Smooth muscle cell (in vitro differentiated cells): Measurements from ENCODE around the gene OR10H2. TPM values are rescaled to one million over a fixed set of nuclear protein-coding genes. Genes with fewer than 3 reads are reported as not detected.
"Not testable (repeated sequence)": the region's sequence is repeated elsewhere in the genome, so short reads cannot be mapped to it uniquely, and the experiment has no call there.

ENCODE experiments used
- DNase-seq: peaks from one replicate; lab custom pipeline; 2025; ENCODE audit not compliant: unreplicated experiment; lab: John Stamatoyannopoulos, UW
- H2AFZ ChIP-seq: fragments of 200-600 bp; sonication (generic); 2 replicates; pipeline ENCODE4 v1.6.0; 2016; ENCODE audit warnings: antibody characterized with exemption, low read depth, mild to moderate bottlenecking
- H3F3A ChIP-seq: fragments of 200-600 bp; sonication (generic); 2 replicates; pipeline ENCODE4 v1.6.0; 2017; ENCODE audit warnings: antibody characterized with exemption, low read depth
- H3K27ac ChIP-seq: fragments of 200-600 bp; sonication (generic); 2 replicates; pipeline ENCODE4 v1.5.1; 2016; ENCODE audit warnings: low read depth, mild to moderate bottlenecking
- H3K27me3 ChIP-seq: fragments of 200-600 bp; sonication (generic); 2 replicates; pipeline ENCODE4 v1.6.1; 2016; ENCODE audit warnings: low read depth, mild to moderate bottlenecking
- H3K36me3 ChIP-seq: fragments of 200-600 bp; sonication (generic); 2 replicates; pipeline ENCODE4 v1.5.1; 2016; ENCODE audit warnings: low read depth
- H3K4me1 ChIP-seq: fragments of 200-600 bp; sonication (generic); 2 replicates; pipeline ENCODE4 v1.5.1; 2016; ENCODE audit warnings: low read depth
- H3K4me2 ChIP-seq: fragments of 200-600 bp; sonication (generic); 2 replicates; pipeline ENCODE4 v1.6.0; 2016; ENCODE audit warnings: mild to moderate bottlenecking
- H3K4me3 ChIP-seq: fragments of 200-600 bp; sonication (generic); 2 replicates; pipeline ENCODE4 v1.5.1; 2016; ENCODE audit warnings: mild to moderate bottlenecking
- H3K79me2 ChIP-seq: fragments of 200-600 bp; sonication (generic); 2 replicates; pipeline ENCODE4 v1.6.0; 2016; ENCODE audit warnings: low read depth, mild to moderate bottlenecking
- H3K9ac ChIP-seq: fragments of 200-600 bp; sonication (generic); 2 replicates; pipeline ENCODE4 v1.6.0; 2016; ENCODE audit warnings: low read depth
- H3K9me3 ChIP-seq: fragments of 200-600 bp; sonication (generic); replicated peaks from 2 replicates; pipeline ENCODE4 v1.5.1; 2016; ENCODE audit warnings: low read depth
- H4K20me1 ChIP-seq: fragments of 200-600 bp; sonication (generic); 2 replicates; pipeline ENCODE4 v1.6.0; 2016; ENCODE audit warnings: low read depth
- WGBS: methylation state at CpG from one replicate; pipeline ENCODE4 v1.1.7; 2016; ENCODE audit warnings: low lambda C conversion rate; 5-methylcytosine and 5-hydroxymethylcytosine counted together
- polyA plus RNA-seq: library from polyadenylated mRNA; unstranded; fragments of >200 nt; fragmentation: Nextera tagmentation; extraction: Ambion mirVana; gene quantifications from 2 replicates; pipeline ENCODE4 v1.2.1, GENCODE V29; 2016
- total RNA-seq: library from RNA; depleted of rRNA; stranded (reverse); fragments of >200 nt; gene quantifications from 2 replicates; pipeline ENCODE4 v1.2.3, GENCODE V29; 2014
- TF ChIP-seq, protein P1 (sequence below): fragments of 200-600 bp; sonication (generic); IDR thresholded peaks from 2 replicates; pipeline ENCODE4 v1.5.1; 2017; ENCODE audit warnings: borderline replicate concordance, mild to moderate bottlenecking, antibody characterized with exemption; ENCODE audit not compliant: insufficient read depth, poor library complexity, severe bottlenecking

OR10H2 gene, protein sequence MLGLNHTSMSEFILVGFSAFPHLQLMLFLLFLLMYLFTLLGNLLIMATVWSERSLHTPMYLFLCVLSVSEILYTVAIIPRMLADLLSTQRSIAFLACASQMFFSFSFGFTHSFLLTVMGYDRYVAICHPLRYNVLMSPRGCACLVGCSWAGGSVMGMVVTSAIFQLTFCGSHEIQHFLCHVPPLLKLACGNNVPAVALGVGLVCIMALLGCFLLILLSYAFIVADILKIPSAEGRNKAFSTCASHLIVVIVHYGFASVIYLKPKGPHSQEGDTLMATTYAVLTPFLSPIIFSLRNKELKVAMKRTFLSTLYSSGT
- not detected in 2 replicates for total RNA-seq
- polyA plus RNA-seq: not detected in 2 replicates

DNA sequence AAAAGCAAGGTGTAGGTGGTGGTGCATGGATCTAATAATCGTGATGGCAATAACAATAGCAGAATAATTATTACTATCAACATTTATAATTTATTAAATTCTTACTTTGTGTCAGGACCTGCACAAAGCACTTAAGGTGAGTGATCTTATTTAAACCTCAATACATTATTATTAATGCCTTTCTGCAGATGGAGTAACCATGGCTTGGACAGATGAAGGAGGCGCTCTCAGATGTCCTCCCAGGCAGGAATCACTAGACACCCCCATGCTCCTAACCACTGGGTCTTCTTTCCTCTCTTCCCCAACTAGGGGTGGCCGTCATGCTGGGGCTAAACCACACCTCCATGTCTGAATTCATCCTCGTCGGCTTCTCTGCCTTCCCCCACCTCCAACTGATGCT, at the start of gene OR10H2:
Gene OR10H2 (plus strand): TSS at position 301 of the 400 bp plus-strand sequence. CDS start 20 bp downstream, at position 321.
- Histone ChIP-seq H3K27ac (no peak within 1 kb of the TSS), H3K4me1 (no peaks in the 10 kb centered on the region), H4K20me1 (no peaks in the 10 kb centered on the region), H3K27me3 (no peaks in the 10 kb centered on the region), H3F3A (no peaks in the 10 kb centered on the region), H2AFZ (no peak within 1 kb of the TSS), H3K79me2 (no peaks in the 10 kb centered on the region), H3K4me2 (no peak within 1 kb of the TSS), H3K4me3 (no peak within 1 kb of the TSS), H3K9me3 (no peaks in the 10 kb centered on the region), H3K36me3 (no peaks in the 10 kb centered on the region), H3K9ac (no peak within 1 kb of the TSS)
- 69% methylated on average over 5 of the region's 5 CpGs for WGBS
- TF ChIP-seq, protein P1, sequence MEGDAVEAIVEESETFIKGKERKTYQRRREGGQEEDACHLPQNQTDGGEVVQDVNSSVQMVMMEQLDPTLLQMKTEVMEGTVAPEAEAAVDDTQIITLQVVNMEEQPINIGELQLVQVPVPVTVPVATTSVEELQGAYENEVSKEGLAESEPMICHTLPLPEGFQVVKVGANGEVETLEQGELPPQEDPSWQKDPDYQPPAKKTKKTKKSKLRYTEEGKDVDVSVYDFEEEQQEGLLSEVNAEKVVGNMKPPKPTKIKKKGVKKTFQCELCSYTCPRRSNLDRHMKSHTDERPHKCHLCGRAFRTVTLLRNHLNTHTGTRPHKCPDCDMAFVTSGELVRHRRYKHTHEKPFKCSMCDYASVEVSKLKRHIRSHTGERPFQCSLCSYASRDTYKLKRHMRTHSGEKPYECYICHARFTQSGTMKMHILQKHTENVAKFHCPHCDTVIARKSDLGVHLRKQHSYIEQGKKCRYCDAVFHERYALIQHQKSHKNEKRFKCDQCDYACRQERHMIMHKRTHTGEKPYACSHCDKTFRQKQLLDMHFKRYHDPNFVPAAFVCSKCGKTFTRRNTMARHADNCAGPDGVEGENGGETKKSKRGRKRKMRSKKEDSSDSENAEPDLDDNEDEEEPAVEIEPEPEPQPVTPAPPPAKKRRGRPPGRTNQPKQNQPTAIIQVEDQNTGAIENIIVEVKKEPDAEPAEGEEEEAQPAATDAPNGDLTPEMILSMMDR: no peak
- no peak for DNase-seq

DNA sequence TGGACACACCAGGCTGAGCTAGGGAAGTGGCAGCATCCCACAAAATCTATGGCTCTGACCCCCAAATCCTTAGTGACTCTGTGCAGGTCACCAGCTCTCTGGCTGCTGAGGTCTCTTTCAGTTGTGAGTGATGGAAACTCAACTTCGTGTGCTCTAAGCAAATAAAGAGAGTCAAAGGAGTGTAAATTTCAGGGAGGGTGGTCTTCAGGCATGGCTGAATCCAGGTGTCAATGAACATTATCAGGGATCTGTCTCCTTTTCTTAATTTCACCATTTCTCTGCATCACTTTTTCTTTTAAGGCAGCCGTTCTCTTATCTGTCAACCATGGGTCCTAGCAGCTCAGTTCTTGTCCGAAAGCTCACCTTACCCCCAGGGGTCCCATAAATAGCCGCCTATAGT, 48.7 kb upstream of the OR10H2 start:
- TF ChIP-seq, protein P1: no peak
- H3K27ac ChIP-seq: no peak overlapping the region
- no peak overlapping the region for H3K4me2 ChIP-seq

DNA sequence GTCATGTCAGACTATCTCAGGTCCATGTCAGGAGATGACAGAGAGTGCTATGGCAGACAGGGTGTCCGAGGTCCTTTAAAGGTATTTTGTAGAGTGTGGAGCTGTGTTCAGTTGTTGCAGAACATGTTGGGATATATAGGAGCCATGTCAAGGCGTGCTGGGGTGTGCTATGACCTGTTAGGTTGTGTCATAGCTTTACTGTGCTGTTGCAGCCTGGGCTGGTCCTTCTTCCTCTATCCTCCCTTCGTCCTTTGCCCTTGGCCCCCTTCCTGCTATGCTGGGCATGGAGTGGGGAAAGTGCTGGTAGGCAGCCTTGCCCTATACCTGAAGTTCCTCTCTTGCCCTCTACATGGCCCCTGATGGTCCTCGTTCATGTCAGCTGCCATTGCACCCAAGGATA, 48.0 kb upstream of the OR10H2 start:
- H3K27me3 ChIP-seq, H3K27ac ChIP-seq, H4K20me1 ChIP-seq, H3K79me2 ChIP-seq, H2AFZ ChIP-seq, H3K9ac ChIP-seq, H3K9me3 ChIP-seq, H3F3A ChIP-seq, H3K4me2 ChIP-seq, DNase-seq, H3K4me1 ChIP-seq, H3K36me3 ChIP-seq, H3K4me3 ChIP-seq: not testable (repeated sequence)
- WGBS: 58% methylated on average over 4 of the region's 4 CpGs

More for the DNA sequence above, 48.7 kb upstream of the OR10H2 start:
- H3K27me3 ChIP-seq: no peaks in the 10 kb centered on the region
- H3K4me1 ChIP-seq: no peaks in the 10 kb centered on the region
- no peaks in the 10 kb centered on the region for H3K79me2 ChIP-seq
- no peak for DNase-seq
- H3F3A ChIP-seq: no peaks in the 10 kb centered on the region
- no peaks in the 10 kb centered on the region for H3K36me3 ChIP-seq
- H3K9ac ChIP-seq: no peak overlapping the region
- 16% methylated on average over 4 of the region's 4 CpGs for WGBS
- H4K20me1 ChIP-seq: no peaks in the 10 kb centered on the region
- no peak overlapping the region for H2AFZ ChIP-seq
- no peak overlapping the region for H3K4me3 ChIP-seq
- H3K9me3 ChIP-seq: peaks cover 4% of the 10 kb centered on the region

DNA sequence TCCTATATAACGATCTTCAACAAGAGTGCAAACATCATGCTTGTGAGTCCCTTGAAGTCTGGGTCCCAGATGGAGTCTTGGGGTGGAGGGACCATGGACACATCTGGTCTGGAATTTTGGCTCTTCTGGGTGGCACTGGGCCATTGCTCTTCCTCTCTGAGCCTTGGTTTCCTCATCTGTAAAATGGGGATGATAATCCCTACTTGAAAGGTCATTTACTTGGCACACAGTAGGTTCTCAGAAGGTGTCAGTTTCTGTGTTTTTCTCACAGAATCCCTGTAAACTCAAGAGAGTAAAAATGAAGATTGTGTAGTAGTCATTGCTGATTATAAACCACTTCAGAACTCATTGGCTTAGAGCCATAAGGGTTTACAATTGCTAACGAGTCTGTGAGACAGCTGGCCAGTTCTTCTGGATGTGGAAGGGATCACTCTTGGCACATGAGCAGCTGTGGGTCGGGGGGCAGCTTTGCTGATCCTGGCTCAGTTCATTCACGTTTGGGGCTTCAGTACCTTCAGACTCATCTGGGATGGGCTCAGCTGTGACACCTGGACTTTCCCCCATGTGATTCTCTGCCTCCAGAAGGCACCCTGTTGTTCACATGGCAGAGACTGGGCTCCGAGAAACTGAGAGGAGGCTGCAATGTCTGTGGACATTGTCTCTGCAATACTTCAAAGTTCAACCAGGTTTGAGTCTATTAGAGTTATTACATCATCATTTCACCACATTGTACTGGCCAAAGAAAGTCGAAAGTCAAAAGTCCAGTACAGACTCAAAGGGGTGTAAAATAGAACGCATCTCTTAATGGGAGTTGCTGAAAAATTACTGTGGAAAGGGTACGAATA, 47.1 kb upstream of the OR10H2 start:
- Histone ChIP-seq H3K4me1 (no peaks in the 10 kb centered on the region), H3K4me2 (no peak overlapping the region), H2AFZ (no peak overlapping the region), H3F3A (no peaks in the 10 kb centered on the region), H3K27me3 (no peaks in the 10 kb centered on the region), H3K79me2 (no peaks in the 10 kb centered on the region), H3K9ac (no peak overlapping the region), H3K36me3 (no peaks in the 10 kb centered on the region), H3K4me3 (no peak overlapping the region), H3K9me3 (peaks cover 4% of the 10 kb centered on the region), H4K20me1 (no peaks in the 10 kb centered on the region), H3K27ac (no peak overlapping the region)
- TF ChIP-seq, protein P1: no peak
- 53% methylated on average over 8 of the region's 8 CpGs for WGBS
- no peak for DNase-seq
